ENCODE data around the gene DPH6.
"Not testable (repeated sequence)": the region's sequence is repeated elsewhere in the genome, so short reads cannot be mapped to it uniquely, and the experiment has no call there.

DPH6 gene

GRCh38 chr15:35545824-35546510, at the start of gene DPH6:
Gene DPH6 (minus strand): TSS chr15:35546165. CDS start chr15:35546141, 24 bp downstream.
- peak; percentile 68 to 70 for DNase-seq

GRCh38 chr15:35595656-35596055, 49.7 kb upstream of the DPH6 start:
- DNase-seq, result no peak

GRCh38 chr15:35591987-35592386, 46.0 kb upstream of the DPH6 start:
- not testable (repeated sequence) for DNase-seq

DNA sequence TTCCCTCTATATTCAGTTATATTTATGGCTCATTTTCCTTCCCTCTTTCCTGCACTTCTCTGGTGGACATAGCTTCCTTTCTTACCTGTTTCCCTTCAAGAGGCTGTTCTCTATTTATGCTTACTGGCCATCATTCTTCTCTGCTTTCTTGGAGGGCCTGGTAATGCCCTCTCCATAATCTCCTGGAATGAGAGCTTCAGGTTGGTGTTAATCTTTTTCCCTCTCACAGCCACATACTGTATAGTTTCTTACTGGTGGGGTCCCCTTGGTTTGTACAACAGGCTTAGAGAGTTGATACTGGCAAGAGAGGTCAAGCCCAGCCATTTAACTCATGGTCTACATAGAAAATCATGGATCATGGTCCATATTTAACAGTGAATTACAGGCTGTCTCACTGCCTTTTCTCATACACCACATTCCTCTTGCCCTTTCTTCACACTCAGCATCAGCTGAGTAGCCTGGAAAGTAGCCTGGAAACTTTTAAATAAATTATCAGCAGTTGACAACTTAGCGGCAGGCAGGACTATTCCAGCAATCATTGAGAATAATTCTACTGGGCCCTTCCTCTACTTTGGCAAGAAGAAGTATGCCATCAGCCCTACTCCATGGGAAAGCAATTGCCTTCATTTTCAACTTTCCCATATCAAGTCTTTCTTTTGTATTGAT, 38.0 kb upstream of the DPH6 start:
- no peak for DNase-seq

GRCh38 chr15:35580606-35581005, 34.6 kb upstream of the DPH6 start:
- DNase-seq, result no peak

GRCh38 chr15:35567392-35567791, 21.4 kb upstream of the DPH6 start:
- DNase-seq, result no peak

- no peak for DNase-seq
Measured at GRCh38 chr15:35566991-35567390, 21.0 kb upstream of the DPH6 start.

DNA sequence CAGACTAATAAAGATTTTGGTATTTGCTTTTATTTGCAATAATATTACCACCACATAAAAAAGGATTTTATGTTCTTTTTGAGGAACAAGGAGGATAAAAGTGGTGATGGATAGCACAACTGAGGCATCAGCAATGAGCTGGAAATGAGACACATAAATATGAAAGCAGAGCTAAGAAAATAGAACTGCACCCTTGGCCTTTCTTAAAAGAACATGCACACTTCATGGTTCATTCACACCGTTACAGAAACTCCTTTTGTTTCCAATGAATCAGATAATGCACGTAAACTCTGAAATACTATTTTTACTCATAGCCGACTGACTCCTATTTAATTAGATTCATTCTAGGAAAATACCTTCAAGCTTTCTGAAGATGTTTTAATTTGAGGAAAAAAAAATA, 19.9 kb upstream of the DPH6 start:
- DNase-seq, result no peak

DNA sequence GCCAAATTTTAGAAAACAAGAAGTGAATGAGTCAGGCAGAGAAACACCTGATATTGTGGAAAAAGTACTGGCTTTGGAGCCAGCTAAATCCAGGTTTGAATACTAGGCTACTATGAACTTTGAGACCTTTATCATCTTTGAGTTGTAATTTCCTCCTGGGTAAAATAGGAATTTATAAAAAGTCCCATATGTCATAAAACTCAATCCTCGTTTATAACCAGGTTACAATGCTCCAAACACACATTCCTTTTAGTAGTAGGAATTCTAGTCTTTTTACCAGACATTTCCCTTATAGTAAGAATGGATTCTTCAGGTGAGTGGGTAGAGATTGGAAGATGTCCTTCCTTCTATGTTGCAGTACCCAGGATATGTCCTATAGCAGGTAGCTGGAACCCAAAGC, 16.7 kb upstream of the DPH6 start:
- DNase-seq, result no peak

GRCh38 chr15:35561308-35561707, 15.3 kb upstream of the DPH6 start:
- no peak for DNase-seq

GRCh38 chr15:35560870-35561269, 14.9 kb upstream of the DPH6 start:
- DNase-seq, result no peak

DNA sequence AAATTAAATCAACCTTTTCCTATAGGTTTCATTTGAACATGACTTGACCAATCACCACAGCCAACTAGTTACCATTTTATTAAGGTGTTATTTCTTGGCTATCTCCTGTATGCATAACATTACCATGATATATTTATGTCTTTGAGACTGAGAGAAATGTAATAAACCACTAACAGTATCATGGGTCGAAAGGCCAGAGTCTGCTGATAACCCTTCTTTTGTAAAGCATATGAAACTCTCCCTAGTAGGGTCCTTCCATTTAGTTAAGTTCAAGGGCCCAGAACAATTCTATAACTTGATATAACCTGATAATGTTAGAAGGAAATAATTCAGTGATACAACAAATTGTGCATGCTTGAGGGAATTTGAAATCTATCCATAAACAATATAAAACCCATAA, 14.3 kb upstream of the DPH6 start:
- DNase-seq, result no peak

DNA sequence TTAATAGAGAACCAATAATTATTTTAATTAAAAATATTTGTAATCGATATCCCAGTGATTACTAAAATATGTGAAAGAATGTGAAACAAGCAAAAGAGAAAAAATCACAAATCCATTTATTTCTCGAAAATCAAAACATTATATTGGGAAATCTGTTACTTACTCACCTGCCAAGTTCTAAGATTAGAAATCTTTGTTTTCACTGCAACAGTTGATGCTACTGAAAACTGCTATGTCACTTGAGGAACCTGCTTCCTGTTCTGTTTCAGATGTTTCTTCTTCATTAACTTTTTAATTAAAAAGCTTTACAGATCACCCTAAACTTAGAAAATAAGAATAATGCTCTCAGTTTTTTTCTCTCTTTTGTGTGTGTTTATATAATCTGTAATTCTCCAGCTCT, 13.7 kb upstream of the DPH6 start:
- no peak for DNase-seq

DNA sequence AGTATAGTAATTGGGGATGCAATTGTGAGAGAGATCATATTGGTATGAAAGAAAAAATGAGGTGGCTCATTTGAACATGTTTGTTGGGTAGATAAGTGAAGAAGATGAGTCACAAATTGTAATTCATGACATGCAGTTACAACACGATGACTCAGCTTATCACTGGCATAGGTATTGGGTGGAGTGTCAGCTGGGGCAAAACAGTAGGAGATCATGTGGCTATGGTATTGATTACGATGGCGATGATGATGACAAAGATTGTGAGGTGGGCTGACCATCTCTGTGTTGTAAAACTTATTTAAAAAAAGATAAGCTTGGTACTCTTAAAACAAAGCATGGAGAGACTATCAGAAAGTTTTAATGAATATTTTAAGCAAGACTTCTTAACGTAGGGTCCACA, 11.6 kb upstream of the DPH6 start:
- DNase-seq, result no peak

DNA sequence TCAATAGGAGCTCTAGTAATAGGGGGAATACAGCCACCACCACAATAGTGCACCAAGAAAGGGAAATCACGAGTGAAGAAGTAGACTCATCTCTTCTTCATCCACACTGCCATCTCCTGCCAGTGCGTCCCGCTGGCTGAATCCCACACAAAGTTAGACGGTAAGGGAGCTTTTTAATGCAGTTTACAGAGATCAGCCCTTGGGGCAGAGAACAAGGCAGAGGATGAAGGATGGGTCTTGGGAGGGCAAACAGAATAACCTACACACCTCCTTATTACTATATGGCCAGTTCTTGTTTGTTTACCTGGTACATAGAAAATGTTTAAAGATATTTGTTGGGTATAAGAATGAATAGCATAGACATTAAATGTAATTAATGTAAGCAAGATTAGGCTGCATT, 11.0 kb upstream of the DPH6 start:
- no peak for DNase-seq

GRCh38 chr15:35555244-35555643, 9.3 kb upstream of the DPH6 start:
- no peak for DNase-seq

DNA sequence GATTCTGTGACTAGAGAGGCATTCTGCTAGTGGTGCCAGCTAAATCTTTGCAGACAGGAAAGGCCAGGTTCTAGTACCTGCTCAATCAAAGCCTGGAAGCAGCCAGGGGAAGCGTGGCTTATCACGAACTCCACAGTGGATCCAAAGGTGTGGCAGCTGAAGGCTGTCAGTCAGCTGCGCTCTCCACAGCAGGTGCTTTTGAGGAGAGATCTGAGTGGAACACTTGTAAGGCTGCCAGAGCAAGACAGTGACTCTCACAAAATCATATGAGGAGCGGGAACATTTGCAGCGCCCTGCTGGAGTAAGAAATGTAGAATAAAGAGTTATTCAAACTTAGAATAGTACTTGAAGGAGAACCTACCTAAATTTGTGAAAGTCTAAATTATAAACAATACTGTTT, 5.0 kb upstream of the DPH6 start:
- no peak for DNase-seq

- DNase-seq, result no peak
Measured at GRCh38 chr15:35549567-35549966, 3.6 kb upstream of the DPH6 start.

DNA sequence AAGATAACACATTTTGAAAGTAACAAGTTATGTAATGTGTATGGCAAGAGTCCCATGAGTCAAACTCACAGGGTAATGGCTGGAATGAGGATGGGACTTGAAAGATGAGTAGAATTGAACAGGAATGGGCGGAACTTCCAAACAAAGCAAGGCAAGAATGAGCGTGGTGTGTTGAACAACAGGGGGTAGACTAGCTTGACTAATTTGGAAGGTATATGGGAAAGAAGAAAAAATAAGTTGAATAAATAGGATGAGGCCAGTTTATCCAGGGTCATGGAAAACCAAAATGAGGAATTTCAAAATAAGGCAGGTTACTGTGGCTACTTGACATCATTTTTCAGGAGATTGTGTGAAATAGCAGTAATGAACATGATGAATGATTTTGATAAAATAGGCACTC, 2.5 kb upstream of the DPH6 start:
- no peak for DNase-seq

DNA sequence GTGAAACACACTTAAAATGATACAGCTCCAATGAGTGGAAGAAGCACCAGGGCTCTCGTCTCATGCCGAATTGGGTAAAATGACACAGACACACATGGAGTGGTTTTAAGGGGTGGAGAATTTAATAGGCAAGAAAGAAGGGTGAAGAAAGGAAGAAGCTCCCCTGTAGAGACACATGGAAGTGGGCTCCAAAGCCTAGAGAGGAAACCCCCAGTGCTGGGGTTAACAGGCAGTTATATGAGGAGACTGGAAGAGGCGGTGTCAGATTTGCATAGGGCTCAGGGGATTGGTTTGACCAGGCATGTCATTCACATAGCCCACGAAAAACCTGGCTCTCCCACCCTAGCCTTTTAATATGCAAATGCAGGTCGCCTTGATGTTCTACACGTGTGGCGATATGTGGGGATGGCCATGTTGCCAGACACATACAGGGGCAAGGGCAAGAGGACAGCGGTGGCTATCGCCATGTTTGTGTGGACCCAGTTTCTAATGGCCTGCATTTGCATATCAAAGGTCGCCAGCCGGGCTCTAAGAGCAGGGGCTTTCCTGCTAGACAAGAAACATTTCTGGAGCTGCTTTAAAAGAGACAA, 1.9 kb upstream of the DPH6 start:
- no peak for DNase-seq

DNA sequence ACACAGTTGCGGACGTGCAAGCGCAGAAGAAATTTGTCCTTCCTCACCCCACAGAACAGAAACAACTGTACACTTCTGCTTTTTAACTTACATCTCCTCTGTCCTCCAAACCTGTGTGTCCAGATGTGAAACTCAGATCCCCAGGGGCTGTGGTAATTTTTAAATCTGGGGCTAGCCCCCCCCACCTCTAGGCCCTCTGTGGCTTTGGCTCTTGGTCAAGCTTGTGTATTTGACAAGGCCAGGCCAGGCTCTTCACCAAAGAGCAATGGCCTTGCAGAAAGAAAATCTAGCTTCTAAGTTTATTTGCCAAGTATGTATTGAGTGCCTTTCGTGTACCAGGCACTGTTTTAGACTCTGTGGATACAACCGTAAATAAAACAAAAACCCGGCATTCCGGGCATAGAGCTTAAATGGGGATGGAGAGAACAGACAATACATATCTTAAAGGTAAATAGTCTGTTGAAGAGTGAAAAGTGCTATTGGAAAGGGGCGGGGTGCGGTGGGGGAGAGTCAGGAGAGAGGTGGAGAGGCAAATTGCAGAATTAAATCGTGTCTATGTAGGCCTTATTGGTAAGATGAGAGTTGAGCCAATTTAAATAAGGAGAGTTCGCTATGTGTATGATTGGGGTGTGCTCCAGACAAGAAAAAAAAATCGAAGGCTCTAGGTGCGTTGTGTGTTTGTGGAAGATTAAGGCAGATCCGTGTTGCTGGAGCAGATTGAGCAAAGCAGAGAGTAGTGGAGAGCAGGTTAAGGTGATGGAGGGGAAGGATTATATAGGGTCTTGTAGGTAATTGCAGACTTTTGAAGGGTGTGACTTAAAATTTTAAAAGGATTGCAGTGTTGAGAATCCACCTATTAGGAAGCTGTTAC, 781 bp upstream of the DPH6 start:
- DNase-seq, result no peak

DNA sequence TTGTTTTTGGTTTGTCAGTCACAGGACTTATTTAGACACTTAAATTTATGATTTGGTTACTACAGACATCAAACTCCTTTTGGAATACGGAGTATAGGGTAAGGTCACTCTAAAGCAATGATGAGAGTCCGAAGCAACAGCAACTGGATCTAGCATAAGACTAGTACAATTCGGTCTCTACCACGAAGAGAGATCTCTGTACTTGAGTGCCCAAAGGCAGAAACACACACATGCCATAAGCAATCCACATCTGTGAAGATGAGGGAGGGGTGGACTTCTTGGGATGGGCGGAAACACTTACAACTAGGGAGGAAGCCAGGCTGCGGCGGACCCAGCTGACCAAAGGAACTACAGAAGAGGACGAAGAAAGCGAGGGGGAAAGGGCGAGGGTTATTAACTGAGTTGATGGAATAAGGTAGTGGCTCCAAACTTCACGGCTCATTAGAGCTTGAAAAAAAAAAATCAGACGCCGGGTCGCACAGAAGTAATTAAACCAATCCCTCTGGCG, 595 bp downstream of the DPH6 start:
- peak; percentile 18 for DNase-seq

DNA sequence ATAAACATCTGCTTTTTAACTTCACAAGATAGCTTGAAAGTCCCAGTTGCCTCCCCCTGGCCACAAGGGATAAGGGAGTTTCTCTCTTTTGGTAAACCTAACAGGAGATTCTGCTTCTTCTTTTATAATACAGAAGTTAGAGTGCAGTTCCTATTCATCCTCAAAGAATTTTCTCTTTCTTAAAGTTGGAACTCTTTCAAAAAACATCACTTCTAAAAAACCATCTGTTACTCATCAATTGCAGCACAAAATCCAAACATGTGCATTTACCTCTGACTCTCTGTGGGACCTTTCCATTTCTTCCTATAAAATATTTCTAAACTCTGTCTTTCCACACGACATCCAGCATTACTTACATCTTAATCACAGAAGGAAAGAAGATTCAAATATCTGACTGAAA, 5.1 kb downstream of the DPH6 start:
- DNase-seq, result no peak

Data from stimulated activated CD4-positive, alpha-beta T cell treated with anti-CD3 and anti-CD28 coated beads, Interleukin-2, amount 100 ng/mL, for 48 hours (primary cell).